Measurements from ENCODE around the gene VDAC2. TPM values are rescaled to one million over a fixed set of nuclear protein-coding genes. Genes with fewer than 3 reads are reported as not detected.
"Not testable (repeated sequence)": the region's sequence is repeated elsewhere in the genome, so short reads cannot be mapped to it uniquely, and the experiment has no call there.

Gene VDAC2
- total RNA-seq, 4 donors from 2014 or later, result 57.6 to 119 (median 76.5) TPM

DNA sequence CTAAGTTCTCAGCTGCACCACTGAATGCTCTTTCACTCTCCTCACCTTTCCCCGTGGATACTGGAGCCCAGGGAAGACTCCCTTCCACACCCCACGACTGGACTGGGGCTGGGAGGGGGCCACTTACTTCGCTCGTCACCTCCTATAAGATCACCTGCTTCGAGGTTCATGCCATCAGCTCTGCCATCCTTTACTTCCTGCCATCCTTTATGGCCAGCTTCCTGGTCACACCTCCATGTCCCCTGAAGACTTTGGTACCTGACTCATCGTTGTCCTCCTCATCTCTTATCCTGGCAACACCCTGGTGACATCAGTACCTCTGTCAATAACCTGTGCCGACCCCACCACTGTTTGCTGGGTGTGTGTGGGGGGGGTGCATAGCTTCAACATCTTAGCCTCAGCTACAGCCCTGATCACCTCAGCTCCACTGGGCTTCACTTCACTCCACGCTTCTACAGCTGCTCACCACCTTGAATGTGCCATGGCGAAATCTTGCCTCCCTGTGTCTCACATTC is 8.7 kb upstream of the VDAC2 start:
- TF ChIP-seq POLR2A (IDR thresholded peaks at IDR 0.05), result no peak
- TF ChIP-seq, protein P1, sequence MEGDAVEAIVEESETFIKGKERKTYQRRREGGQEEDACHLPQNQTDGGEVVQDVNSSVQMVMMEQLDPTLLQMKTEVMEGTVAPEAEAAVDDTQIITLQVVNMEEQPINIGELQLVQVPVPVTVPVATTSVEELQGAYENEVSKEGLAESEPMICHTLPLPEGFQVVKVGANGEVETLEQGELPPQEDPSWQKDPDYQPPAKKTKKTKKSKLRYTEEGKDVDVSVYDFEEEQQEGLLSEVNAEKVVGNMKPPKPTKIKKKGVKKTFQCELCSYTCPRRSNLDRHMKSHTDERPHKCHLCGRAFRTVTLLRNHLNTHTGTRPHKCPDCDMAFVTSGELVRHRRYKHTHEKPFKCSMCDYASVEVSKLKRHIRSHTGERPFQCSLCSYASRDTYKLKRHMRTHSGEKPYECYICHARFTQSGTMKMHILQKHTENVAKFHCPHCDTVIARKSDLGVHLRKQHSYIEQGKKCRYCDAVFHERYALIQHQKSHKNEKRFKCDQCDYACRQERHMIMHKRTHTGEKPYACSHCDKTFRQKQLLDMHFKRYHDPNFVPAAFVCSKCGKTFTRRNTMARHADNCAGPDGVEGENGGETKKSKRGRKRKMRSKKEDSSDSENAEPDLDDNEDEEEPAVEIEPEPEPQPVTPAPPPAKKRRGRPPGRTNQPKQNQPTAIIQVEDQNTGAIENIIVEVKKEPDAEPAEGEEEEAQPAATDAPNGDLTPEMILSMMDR (IDR thresholded peaks at IDR 0.05), result no peak
- DNase-seq, result no peak
- intact Hi-C loops (cut with DNase I; ENCODE audit: low total_unique reads), result no loop called here
- Histone ChIP-seq H3K4me1 (peaks cover 0 to 4% of the 10 kb centered on the region in 2 donors), H3K9me3 (no peaks in the 10 kb centered on the region), H3K27ac (peak overlapping the region; percentile 63 to 79), H3K27me3 (no peaks in the 10 kb centered on the region), H3K4me3 (no peak overlapping the region), H3K36me3 (no peaks in the 10 kb centered on the region)

DNA sequence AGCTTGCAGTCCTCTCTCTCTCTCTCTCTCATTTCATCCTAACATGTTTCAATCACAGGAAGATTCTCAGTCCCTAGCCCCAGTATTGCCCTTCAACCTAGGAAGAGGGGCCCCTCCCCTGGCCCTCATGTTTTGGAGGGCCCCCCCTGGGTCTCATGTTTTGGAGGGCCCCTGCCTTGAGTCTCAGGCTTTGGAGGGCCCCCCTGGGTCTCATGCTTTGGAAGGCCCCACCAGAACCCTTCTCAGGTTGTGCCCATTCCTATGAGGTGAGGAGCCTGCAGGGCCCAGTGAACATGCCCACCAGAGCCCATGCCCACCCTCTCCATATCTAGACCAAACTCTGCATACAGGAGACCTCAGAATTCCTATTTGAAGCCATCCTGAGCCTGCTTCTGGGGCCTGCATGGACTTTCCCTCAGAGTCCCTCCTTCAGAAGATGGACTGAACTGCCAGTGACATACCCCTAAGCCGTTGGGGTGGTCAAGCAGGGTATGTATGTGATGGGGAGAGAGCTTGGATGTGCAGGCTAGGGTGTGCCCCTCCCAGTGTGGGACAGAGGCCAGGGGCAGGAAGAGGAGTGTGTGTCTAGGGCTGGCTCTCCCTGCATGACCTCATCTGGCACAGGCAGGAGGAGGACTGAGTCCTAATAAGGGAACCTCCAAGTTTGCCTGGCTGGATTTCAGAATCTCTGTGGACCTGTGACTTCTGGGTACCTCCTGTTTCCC is 8.1 kb upstream of the VDAC2 start:
- Histone ChIP-seq H3K27ac (peak overlapping the region; percentile 75 to 79), H3K9me3 (no peaks in the 10 kb centered on the region), H3K27me3 (no peaks in the 10 kb centered on the region), H3K4me3 (no peak overlapping the region), H3K36me3 (no peaks in the 10 kb centered on the region), H3K4me1 (peaks cover 0 to 4% of the 10 kb centered on the region in 2 donors)
- peak; percentile 75 to 82 for DNase-seq
- TF ChIP-seq, protein P1 (IDR thresholded peaks at IDR 0.05), result no peak
- TF ChIP-seq POLR2A (IDR thresholded peaks at IDR 0.05), result no peak
- intact Hi-C loops (cut with DNase I; ENCODE audit: low total_unique reads), result no loop called here

DNA sequence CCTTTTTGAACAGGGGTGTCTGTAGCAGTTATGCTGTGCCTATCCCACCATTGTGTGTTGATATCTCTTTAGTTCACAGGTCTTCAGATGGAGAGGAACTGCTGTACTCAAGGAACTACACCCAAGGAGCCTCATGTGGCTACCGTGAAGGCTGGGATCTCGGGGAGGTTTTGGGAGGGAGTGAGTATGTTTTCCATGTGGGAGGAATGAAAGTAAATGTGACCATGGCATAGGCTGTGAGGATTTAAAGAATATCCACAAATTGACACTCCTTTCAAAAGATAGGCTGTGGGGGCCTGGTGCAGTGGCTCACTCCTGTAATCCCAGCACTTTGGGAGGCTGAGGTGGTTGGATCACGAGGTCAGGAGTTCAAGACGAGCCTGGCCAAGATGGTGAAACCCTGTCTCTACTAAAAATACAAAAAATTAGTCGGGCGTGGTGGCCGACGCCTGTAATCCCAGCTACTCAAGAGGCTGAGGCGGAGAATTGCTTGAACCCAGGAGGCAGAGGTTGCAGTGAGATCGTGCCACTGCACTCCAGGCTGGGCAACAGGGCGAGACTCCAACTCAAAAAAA is 7.5 kb upstream of the VDAC2 start:
- H3K36me3 ChIP-seq; H3K27me3 ChIP-seq; H3K4me3 ChIP-seq; H3K9me3 ChIP-seq; DNase-seq; intact Hi-C loops (cut with DNase I; ENCODE audit: low total_unique reads); H3K4me1 ChIP-seq: not testable (repeated sequence)
- peak overlapping the region; percentile 75 to 79 for H3K27ac ChIP-seq

DNA sequence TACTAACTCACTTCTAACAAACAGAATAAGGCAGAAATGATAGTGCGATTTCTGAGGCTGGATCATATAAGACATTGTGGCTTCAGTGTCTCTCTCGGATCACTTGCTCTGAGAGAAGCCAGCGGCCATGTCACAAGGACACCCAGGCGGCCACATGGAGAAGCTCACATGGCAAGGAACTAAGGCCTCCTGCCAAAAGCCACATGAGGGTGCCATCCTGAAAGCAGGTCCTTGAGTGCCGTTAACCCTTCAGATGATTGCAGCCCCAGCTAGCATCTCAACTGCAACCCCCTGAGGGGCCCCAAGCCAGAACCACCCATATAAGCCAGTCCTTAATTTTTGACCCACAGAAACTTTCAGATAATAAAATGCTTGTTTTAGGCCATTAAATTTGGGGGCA is 6.9 kb upstream of the VDAC2 start:
- Histone ChIP-seq H3K4me3 (no peak overlapping the region), H3K27me3 (no peaks in the 10 kb centered on the region), H3K36me3 (no peaks in the 10 kb centered on the region), H3K27ac (peak overlapping the region in 1 of 2 donors; percentile 75), H3K9me3 (no peaks in the 10 kb centered on the region), H3K4me1 (peaks cover 0 to 4% of the 10 kb centered on the region in 2 donors)
- intact Hi-C loops (cut with DNase I; ENCODE audit: low total_unique reads), result no loop called here
- TF ChIP-seq POLR2A (IDR thresholded peaks at IDR 0.05), result no peak
- TF ChIP-seq, protein P1 (IDR thresholded peaks at IDR 0.05), result no peak
- no peak for DNase-seq

DNA sequence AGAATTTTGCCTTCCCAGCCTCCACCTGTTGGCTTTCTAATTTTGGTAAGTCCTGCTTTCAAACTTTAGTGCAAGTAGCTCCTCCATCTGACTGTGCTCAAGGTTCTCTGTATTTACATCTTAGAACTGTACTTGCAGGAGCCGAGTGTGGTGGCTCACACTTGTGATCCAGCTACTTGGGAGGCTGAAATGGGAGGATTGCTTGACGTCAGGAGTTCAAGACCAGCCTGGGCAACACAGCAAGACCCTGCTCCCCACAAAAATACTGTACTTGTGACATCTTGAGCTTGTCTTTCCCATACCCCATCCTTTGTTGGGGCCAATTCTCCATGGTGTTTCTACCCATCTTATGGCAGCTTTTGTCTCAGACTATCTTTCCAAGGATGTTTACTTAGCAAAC is 4.7 kb upstream of the VDAC2 start:
- intact Hi-C loops (cut with DNase I; ENCODE audit: low total_unique reads), result no loop called here
- DNase-seq, result no peak
- no peak overlapping the region for H3K27ac ChIP-seq

DNA sequence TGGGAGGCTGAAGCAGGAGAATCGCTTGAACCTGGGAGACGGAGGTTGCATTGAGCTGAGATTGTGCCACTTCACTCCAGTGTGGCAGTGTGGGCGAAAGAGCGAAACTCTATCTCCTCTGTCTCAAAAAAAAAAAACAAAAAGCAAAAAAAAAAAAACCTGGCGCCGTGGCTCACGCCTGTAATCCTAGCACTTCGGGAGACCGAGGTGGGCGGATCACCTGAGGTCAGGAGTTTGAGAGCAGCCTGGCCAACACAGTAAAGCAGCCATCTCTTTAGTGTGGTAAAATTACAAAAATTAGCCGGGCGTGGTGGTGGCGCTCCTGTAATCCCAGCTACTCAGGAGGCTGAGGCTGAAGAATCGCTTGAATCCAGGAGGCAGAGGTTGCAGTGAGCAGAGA is 4.0 kb upstream of the VDAC2 start:
- intact Hi-C loops (cut with DNase I; ENCODE audit: low total_unique reads); H3K9me3 ChIP-seq; H3K4me1 ChIP-seq; H3K4me3 ChIP-seq; H3K27me3 ChIP-seq; H3K27ac ChIP-seq; H3K36me3 ChIP-seq; DNase-seq: not testable (repeated sequence)

More for the DNA sequence above, 4.7 kb upstream of the VDAC2 start:
- peaks cover 0 to 4% of the 10 kb centered on the region in 2 donors for H3K4me1 ChIP-seq
- no peak overlapping the region for H3K4me3 ChIP-seq
- H3K9me3 ChIP-seq, result no peaks in the 10 kb centered on the region
- no peaks in the 10 kb centered on the region for H3K36me3 ChIP-seq
- H3K27me3 ChIP-seq, result no peaks in the 10 kb centered on the region
- TF ChIP-seq POLR2A (IDR thresholded peaks at IDR 0.05), result no peak
- TF ChIP-seq, protein P1 (IDR thresholded peaks at IDR 0.05), result no peak
